ENCODE data around the gene GPX4. TPM values are rescaled to one million over a fixed set of nuclear protein-coding genes. Genes with fewer than 3 reads are reported as not detected.

GPX4 gene
- 100 to 1,000 TPM; 148 to 165 (median 162) TPM for total RNA-seq

- ATAC-seq (peak; percentile 78), DNase-seq (peak; percentile 98)
- Mint-ChIP-seq H3K27me3 (ENCODE audit: low read depth) (no peaks in the 10 kb centered on the region), H3K9me3 (no peaks in the 10 kb centered on the region), H3K4me1 (ENCODE audit: low read depth) (peaks cover 45% of the 10 kb centered on the region), H3K4me3 (peak within 1 kb of the TSS; percentile 74), H3K36me3 (ENCODE audit: insufficient read depth) (no peaks in the 10 kb centered on the region)
These were observed at the start of gene GPX4 for GRCh38 chr19:1103708-1104310. GPX4 (plus strand) TSS chr19:1103994; CDS start chr19:1104044, 50 bp downstream.

GRCh38 chr19:1054102-1055027, 49.4 kb upstream of the GPX4 start:
- H3K36me3 Mint-ChIP-seq (ENCODE audit: insufficient read depth) = peaks cover 12% of the 10 kb centered on the region
- DNase-seq = no peak
- H3K4me1 Mint-ChIP-seq (ENCODE audit: low read depth) = peaks cover 25% of the 10 kb centered on the region
- ATAC-seq = no peak
- H3K9me3 Mint-ChIP-seq = no peaks in the 10 kb centered on the region
- no peaks in the 10 kb centered on the region for H3K27me3 Mint-ChIP-seq (ENCODE audit: low read depth)
- no peak overlapping the region for H3K4me3 Mint-ChIP-seq

GRCh38 chr19:1055028-1055425, 48.8 kb upstream of the GPX4 start:
- Mint-ChIP-seq H3K27me3 (ENCODE audit: low read depth) (no peaks in the 10 kb centered on the region), H3K4me3 (no peak overlapping the region), H3K36me3 (ENCODE audit: insufficient read depth) (peaks cover 12% of the 10 kb centered on the region), H3K4me1 (ENCODE audit: low read depth) (peaks cover 25% of the 10 kb centered on the region), H3K9me3 (no peaks in the 10 kb centered on the region)
- ATAC-seq (no peak), DNase-seq (no peak)

GRCh38 chr19:1055886-1056620, 47.7 kb upstream of the GPX4 start:
- no peaks in the 10 kb centered on the region for H3K9me3 Mint-ChIP-seq
- H3K4me1 Mint-ChIP-seq (ENCODE audit: low read depth) = peaks cover 25% of the 10 kb centered on the region
- H3K36me3 Mint-ChIP-seq (ENCODE audit: insufficient read depth) = peaks cover 12% of the 10 kb centered on the region
- DNase-seq (no peak), ATAC-seq (no peak)
- H3K27me3 Mint-ChIP-seq (ENCODE audit: low read depth) = no peaks in the 10 kb centered on the region
- H3K4me3 Mint-ChIP-seq = no peak overlapping the region

GRCh38 chr19:1057176-1057855, 46.5 kb upstream of the GPX4 start:
- DNase-seq = peak; percentile 44
- H3K4me1 Mint-ChIP-seq (ENCODE audit: low read depth) = peaks cover 25% of the 10 kb centered on the region
- H3K36me3 Mint-ChIP-seq (ENCODE audit: insufficient read depth) = peaks cover 11% of the 10 kb centered on the region
- peak; percentile 74 to 81 for ATAC-seq
- H3K27me3 Mint-ChIP-seq (ENCODE audit: low read depth) = no peaks in the 10 kb centered on the region
- H3K4me3 Mint-ChIP-seq = no peak overlapping the region
- H3K9me3 Mint-ChIP-seq = no peaks in the 10 kb centered on the region

- no peak overlapping the region for H3K4me3 Mint-ChIP-seq
- no peaks in the 10 kb centered on the region for H3K27me3 Mint-ChIP-seq (ENCODE audit: low read depth)
- DNase-seq = no peak
- no peaks in the 10 kb centered on the region for H3K9me3 Mint-ChIP-seq
- H3K4me1 Mint-ChIP-seq (ENCODE audit: low read depth) = peaks cover 23% of the 10 kb centered on the region
- peaks cover 11% of the 10 kb centered on the region for H3K36me3 Mint-ChIP-seq (ENCODE audit: insufficient read depth)
- no peak for ATAC-seq
These were observed 45.7 kb upstream of the GPX4 start for GRCh38 chr19:1058112-1058511.

GRCh38 chr19:1060689-1061088, 43.1 kb upstream of the GPX4 start:
- Mint-ChIP-seq H3K27me3 (ENCODE audit: low read depth) (no peaks in the 10 kb centered on the region), H3K4me3 (no peak overlapping the region), H3K9me3 (no peaks in the 10 kb centered on the region), H3K36me3 (ENCODE audit: insufficient read depth) (peaks cover 11% of the 10 kb centered on the region), H3K4me1 (ENCODE audit: low read depth) (peaks cover 36% of the 10 kb centered on the region)
- DNase-seq (no peak), ATAC-seq (no peak)

- H3K9me3 Mint-ChIP-seq = no peaks in the 10 kb centered on the region
- no peak for ATAC-seq
- peaks cover 39% of the 10 kb centered on the region for H3K4me1 Mint-ChIP-seq (ENCODE audit: low read depth)
- no peaks in the 10 kb centered on the region for H3K27me3 Mint-ChIP-seq (ENCODE audit: low read depth)
- H3K4me3 Mint-ChIP-seq = no peak overlapping the region
- DNase-seq = no peak
- H3K36me3 Mint-ChIP-seq (ENCODE audit: insufficient read depth) = peaks cover 3% of the 10 kb centered on the region
These were observed 41.8 kb upstream of the GPX4 start for GRCh38 chr19:1061987-1062386.

GRCh38 chr19:1062387-1063029, 41.3 kb upstream of the GPX4 start:
- no peak overlapping the region for H3K4me3 Mint-ChIP-seq
- no peak for ATAC-seq
- peaks cover under 1% of the 10 kb centered on the region for H3K36me3 Mint-ChIP-seq (ENCODE audit: insufficient read depth)
- no peak for DNase-seq
- H3K9me3 Mint-ChIP-seq = no peaks in the 10 kb centered on the region
- peaks cover 34% of the 10 kb centered on the region for H3K4me1 Mint-ChIP-seq (ENCODE audit: low read depth)
- H3K27me3 Mint-ChIP-seq (ENCODE audit: low read depth) = no peaks in the 10 kb centered on the region

- DNase-seq (no peak), ATAC-seq (peak in 1 of 2 donors; percentile 7)
- Mint-ChIP-seq H3K9me3 (no peaks in the 10 kb centered on the region), H3K4me1 (ENCODE audit: low read depth) (peaks cover 26% of the 10 kb centered on the region), H3K36me3 (ENCODE audit: insufficient read depth) (no peaks in the 10 kb centered on the region), H3K4me3 (no peak overlapping the region), H3K27me3 (ENCODE audit: low read depth) (no peaks in the 10 kb centered on the region)
These were observed 40.5 kb upstream of the GPX4 start for GRCh38 chr19:1063030-1063908.

- H3K4me3 Mint-ChIP-seq = no peak overlapping the region
- DNase-seq (no peak), ATAC-seq (no peak)
- H3K9me3 Mint-ChIP-seq = no peaks in the 10 kb centered on the region
- peaks cover 29% of the 10 kb centered on the region for H3K4me1 Mint-ChIP-seq (ENCODE audit: low read depth)
- no peaks in the 10 kb centered on the region for H3K27me3 Mint-ChIP-seq (ENCODE audit: low read depth)
- H3K36me3 Mint-ChIP-seq (ENCODE audit: insufficient read depth) = peaks cover 3% of the 10 kb centered on the region
These were observed 39.7 kb upstream of the GPX4 start for GRCh38 chr19:1063909-1064660.

Measured in activated T-cell treated with anti-CD3 and anti-CD28 coated beads, Interleukin-2, amount 50 U/mL, for 4 hours (primary cell).